Thyroid gland (tissue), 4 donors: Measurements from ENCODE around the gene ALKBH5. TPM values are rescaled to one million over a fixed set of nuclear protein-coding genes. Genes with fewer than 3 reads are reported as not detected.

Source experiments
- DNase-seq, 2 donors: peaks; one replicate each; pipeline ENCODE4 v3.0.0-alpha.2; 2019
- H3K27ac ChIP-seq, 3 donors: fragments of 200-600 bp; sonication (generic); 1 replicate in 2 of 3; 2 replicates in 1 of 3; pipeline ENCODE4 v1.5.1; 2016 to 2019; ENCODE audit warnings: mild to moderate bottlenecking in 1 of 3, moderate library complexity in 1 of 3
- H3K27me3 ChIP-seq: fragments of 200-600 bp; sonication (generic); one replicate; pipeline ENCODE4 v1.5.1; 2019
- H3K36me3 ChIP-seq, 2 donors: fragments of 200-600 bp; sonication (generic); one replicate each; pipeline ENCODE4 v1.5.1; 2016 to 2019
- H3K4me1 ChIP-seq, 2 donors: fragments of 200-600 bp; sonication (generic); one replicate each; pipeline ENCODE4 v1.5.1; 2017 to 2019
- H3K4me3 ChIP-seq, 3 donors: fragments of 200-600 bp; sonication (generic); replicated peaks in 1 of 3; 1 replicate in 2 of 3; 2 replicates in 1 of 3; pipeline ENCODE4 v1.5.1; 2016; ENCODE audit warnings: mild to moderate bottlenecking in 1 of 3
- H3K9me3 ChIP-seq: fragments of 200-600 bp; sonication (generic); one replicate; pipeline ENCODE4 v1.5.1; 2017
- POLR2A ChIP-seq, 2 donors: fragments of 450-650 bp; IDR thresholded peaks; one replicate each; pipeline ENCODE4 v1.6.1; 2017; ENCODE audit warnings: antibody characterized with exemption in 2 of 2, mild to moderate bottlenecking in 2 of 2, moderate library complexity in 1 of 2
- WGBS, 2 donors: methylation state at CpG; one replicate each; pipeline ENCODE4 v1.1.5; 2017; 5-methylcytosine and 5-hydroxymethylcytosine counted together
- intact Hi-C: fragments of 100-400 bp; cut with DNase I; formaldehyde crosslinking; loops from one replicate; pipeline ENCODE4 v1.15.1; 2023
- total RNA-seq, 4 donors: library from RNA; depleted of rRNA; stranded (reverse); fragments of >200 nt; gene quantifications; one replicate each; pipeline ENCODE4 v1.2.3, GENCODE V29; 2016
- TF ChIP-seq, protein P1 (sequence below), 6 experiments: fragments of 200-600 bp in 3 of 6; fragments of 450-650 bp in 3 of 6; sonication (generic) in 3 of 6; IDR thresholded peaks; one replicate each; pipeline ENCODE4 v1.5.1; 2016 to 2019; ENCODE audit warnings: antibody characterized with exemption in 6 of 6, mild to moderate bottlenecking in 2 of 6, inconsistent platforms in 1 of 6, moderate library complexity in 1 of 6

ALKBH5 gene
- total RNA-seq, 4 donors from 2014 or later: 123 to 169 (median 159) TPM

DNA sequence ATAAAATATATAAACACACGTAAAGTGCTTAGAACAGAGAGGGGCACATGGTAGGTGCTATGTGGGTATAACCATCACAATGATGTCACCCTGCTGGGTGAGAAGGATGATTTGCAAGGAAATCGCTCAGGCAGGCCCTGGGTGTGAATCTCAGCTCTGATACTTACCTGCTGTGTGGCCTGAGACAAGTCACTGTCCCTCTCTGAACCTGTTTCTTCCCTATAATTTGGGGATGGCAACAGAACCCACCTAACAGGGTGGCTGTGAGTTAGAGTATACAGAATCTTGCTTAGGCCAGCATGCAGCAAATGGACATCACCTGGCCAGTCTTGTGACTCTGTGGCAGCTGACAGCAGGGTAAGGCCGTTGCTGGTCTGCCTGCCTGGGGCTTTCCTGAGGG is 36.6 kb upstream of the ALKBH5 start:
- intact Hi-C loops: loop anchor here (10.0 kb wide), 1 partner anchor 68 kb away; no protein-coding TSS in a partner anchor
- H3K27ac ChIP-seq: no peak overlapping the region
- no peaks in the 10 kb centered on the region for H3K36me3 ChIP-seq
- WGBS, 2 donors: 82 to 87% methylated on average over 3 of the region's 3 CpGs
- H3K27me3 ChIP-seq: no peaks in the 10 kb centered on the region
- no peaks in the 10 kb centered on the region for H3K9me3 ChIP-seq
- no peak overlapping the region for H3K4me3 ChIP-seq
- TF ChIP-seq, protein P1, sequence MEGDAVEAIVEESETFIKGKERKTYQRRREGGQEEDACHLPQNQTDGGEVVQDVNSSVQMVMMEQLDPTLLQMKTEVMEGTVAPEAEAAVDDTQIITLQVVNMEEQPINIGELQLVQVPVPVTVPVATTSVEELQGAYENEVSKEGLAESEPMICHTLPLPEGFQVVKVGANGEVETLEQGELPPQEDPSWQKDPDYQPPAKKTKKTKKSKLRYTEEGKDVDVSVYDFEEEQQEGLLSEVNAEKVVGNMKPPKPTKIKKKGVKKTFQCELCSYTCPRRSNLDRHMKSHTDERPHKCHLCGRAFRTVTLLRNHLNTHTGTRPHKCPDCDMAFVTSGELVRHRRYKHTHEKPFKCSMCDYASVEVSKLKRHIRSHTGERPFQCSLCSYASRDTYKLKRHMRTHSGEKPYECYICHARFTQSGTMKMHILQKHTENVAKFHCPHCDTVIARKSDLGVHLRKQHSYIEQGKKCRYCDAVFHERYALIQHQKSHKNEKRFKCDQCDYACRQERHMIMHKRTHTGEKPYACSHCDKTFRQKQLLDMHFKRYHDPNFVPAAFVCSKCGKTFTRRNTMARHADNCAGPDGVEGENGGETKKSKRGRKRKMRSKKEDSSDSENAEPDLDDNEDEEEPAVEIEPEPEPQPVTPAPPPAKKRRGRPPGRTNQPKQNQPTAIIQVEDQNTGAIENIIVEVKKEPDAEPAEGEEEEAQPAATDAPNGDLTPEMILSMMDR (IDR thresholded peaks at IDR 0.05): no peak
- no peak for TF ChIP-seq POLR2A (IDR thresholded peaks at IDR 0.05)
- no peak for DNase-seq
- no peaks in the 10 kb centered on the region for H3K4me1 ChIP-seq

GRCh38 chr17:18148586-18148985 is 35.0 kb upstream of the ALKBH5 start:
- intact Hi-C loops: loop anchor here (10.0 kb wide), 1 partner anchor 66 kb away; no protein-coding TSS in a partner anchor
- no peak overlapping the region for H3K27ac ChIP-seq

DNA sequence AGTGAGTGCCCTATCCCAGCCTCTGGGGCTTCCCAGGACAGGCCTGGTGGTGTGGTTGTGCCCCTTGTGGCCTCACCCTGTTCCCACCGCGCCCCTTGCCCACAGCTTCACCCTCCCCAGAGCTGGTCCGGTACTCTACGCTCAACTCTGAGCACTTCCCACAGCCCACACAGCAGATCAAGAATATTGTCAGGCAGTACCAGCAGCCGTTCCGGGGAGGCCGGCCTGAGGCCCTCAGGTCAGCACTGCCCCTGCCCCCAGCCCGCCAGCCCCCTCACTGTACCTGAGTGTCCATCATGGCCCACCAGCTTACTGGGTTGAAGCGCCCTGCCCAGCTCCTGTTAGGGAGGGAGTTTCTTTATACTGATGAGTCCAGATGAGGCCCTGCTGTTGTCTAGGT is 32.3 kb upstream of the ALKBH5 start:
- H3K27me3 ChIP-seq: no peaks in the 10 kb centered on the region
- TF ChIP-seq, protein P1 (IDR thresholded peaks at IDR 0.05): no peak
- no peak for TF ChIP-seq POLR2A (IDR thresholded peaks at IDR 0.05)
- H3K4me1 ChIP-seq: peaks cover 4 to 11% of the 10 kb centered on the region in 2 donors
- no peaks in the 10 kb centered on the region for H3K36me3 ChIP-seq
- no peak overlapping the region for H3K27ac ChIP-seq
- 90 to 98% methylated on average over 7 to 8 of the region's 9 CpGs for WGBS, 2 donors
- DNase-seq: no peak
- H3K9me3 ChIP-seq: no peaks in the 10 kb centered on the region
- no peak overlapping the region for H3K4me3 ChIP-seq
- intact Hi-C loops: no loop called here

More at GRCh38 chr17:18148586-18148985, 35.0 kb upstream of the ALKBH5 start:
- Histone ChIP-seq H3K27me3 (no peaks in the 10 kb centered on the region), H3K4me1 (peaks cover 4 to 5% of the 10 kb centered on the region in 2 donors), H3K9me3 (no peaks in the 10 kb centered on the region), H3K36me3 (no peaks in the 10 kb centered on the region), H3K4me3 (no peak overlapping the region)
- no peak for DNase-seq
- TF ChIP-seq, protein P1 (IDR thresholded peaks at IDR 0.05): no peak
- no peak for TF ChIP-seq POLR2A (IDR thresholded peaks at IDR 0.05)
- 89% methylated on average over 7 of the region's 7 CpGs; no CpG with 5 or more reads in 1 of the 2 donors for WGBS, 2 donors

- Histone ChIP-seq H3K27me3 (no peaks in the 10 kb centered on the region), H3K4me3 (no peak overlapping the region), H3K36me3 (no peaks in the 10 kb centered on the region), H3K4me1 (peaks cover 8 to 24% of the 10 kb centered on the region in 2 donors), H3K27ac (no peak overlapping the region), H3K9me3 (no peaks in the 10 kb centered on the region)
- TF ChIP-seq, protein P1 (IDR thresholded peaks at IDR 0.05): no peak
- no peak for TF ChIP-seq POLR2A (IDR thresholded peaks at IDR 0.05)
- intact Hi-C loops: no loop called here
- no peak for DNase-seq
- 91 to 94% methylated on average over 13 to 14 of the region's 14 CpGs for WGBS, 2 donors
These were observed 28.4 kb upstream of the ALKBH5 start for GRCh38 chr17:18155179-18155578.

GRCh38 chr17:18156171-18156975 is 27.3 kb upstream of the ALKBH5 start:
- Histone ChIP-seq H3K27ac (peak overlapping the region in 1 of 3 donors; percentile 30), H3K27me3 (no peaks in the 10 kb centered on the region), H3K9me3 (no peaks in the 10 kb centered on the region), H3K36me3 (no peaks in the 10 kb centered on the region), H3K4me3 (no peak overlapping the region), H3K4me1 (peaks cover 8 to 24% of the 10 kb centered on the region in 2 donors)
- TF ChIP-seq POLR2A (IDR thresholded peaks at IDR 0.05): no peak
- TF ChIP-seq, protein P1 (IDR thresholded peaks at IDR 0.05): no peak
- intact Hi-C loops: no loop called here
- WGBS, 2 donors: 66 to 71% methylated on average over 6 of the region's 8 CpGs
- no peak for DNase-seq
